SIG-M5 treated with dmso at 0.1 percent for 504 hours (cell line): Measurements from ENCODE around the gene DEFB113.

Source experiments
- DNase-seq: peaks from one replicate; lab custom pipeline; 2025; ENCODE audit not compliant: unreplicated experiment; lab: John Stamatoyannopoulos, UW

The DEFB113 gene

GRCh38 chr6:49937017-49937416 lies 32.4 kb downstream of the DEFB113 start:
- DNase-seq = no peak

- no peak for DNase-seq
These were observed 34.0 kb downstream of the DEFB113 start for GRCh38 chr6:49935387-49935786.

- no peak for DNase-seq
These were observed 34.7 kb downstream of the DEFB113 start for GRCh38 chr6:49934770-49935169.

- DNase-seq = no peak
These were observed 35.9 kb downstream of the DEFB113 start for GRCh38 chr6:49933526-49933925.

GRCh38 chr6:49929340-49929739 lies 40.1 kb downstream of the DEFB113 start:
- no peak for DNase-seq

- no peak for DNase-seq
These were observed 45.6 kb downstream of the DEFB113 start for GRCh38 chr6:49923826-49924225.

- DNase-seq = no peak
These were observed 49.3 kb downstream of the DEFB113 start for GRCh38 chr6:49919935-49920644.

GRCh38 chr6:49919261-49919660 lies 50.2 kb downstream of the DEFB113 start:
- no peak for DNase-seq

GRCh38 chr6:49918787-49919186 lies 50.6 kb downstream of the DEFB113 start:
- no peak for DNase-seq
